GF-D8 (cell line): Measurements from ENCODE around the gene KMT2C.
A peak's percentile ranks its signal among the peaks of the same experiment; 100 is the strongest.
"Not testable (repeated sequence)": the region's sequence is repeated elsewhere in the genome, so short reads cannot be mapped to it uniquely, and the experiment has no call there.

ENCODE experiments used
- DNase-seq: peaks from one replicate; lab custom pipeline; 2025; lab: John Stamatoyannopoulos, UW

The KMT2C gene

GRCh38 chr7:152362128-152362926 is 73.5 kb downstream of the KMT2C start:
- no peak for DNase-seq

- DNase-seq = no peak
Measured at GRCh38 chr7:152355474-152356057, 80.2 kb downstream of the KMT2C start.

GRCh38 chr7:152354061-152354460 is 81.7 kb downstream of the KMT2C start:
- DNase-seq = no peak

GRCh38 chr7:152353281-152353680 is 82.5 kb downstream of the KMT2C start:
- not testable (repeated sequence) for DNase-seq

GRCh38 chr7:152351747-152352146 is 84.1 kb downstream of the KMT2C start:
- not testable (repeated sequence) for DNase-seq

- no peak for DNase-seq
Measured at GRCh38 chr7:152351168-152351567, 84.6 kb downstream of the KMT2C start.

GRCh38 chr7:152347888-152348287 is 87.9 kb downstream of the KMT2C start:
- no peak for DNase-seq

- DNase-seq = no peak
Measured at GRCh38 chr7:152344253-152344652, 91.5 kb downstream of the KMT2C start.

GRCh38 chr7:152342796-152343195 is 93.0 kb downstream of the KMT2C start:
- DNase-seq = no peak

GRCh38 chr7:152341914-152342236 is 93.9 kb downstream of the KMT2C start:
- no peak for DNase-seq

GRCh38 chr7:152341039-152341913 is 94.5 kb downstream of the KMT2C start:
- DNase-seq = no peak

- DNase-seq = peak; percentile 13
Measured at GRCh38 chr7:152340161-152340560, 95.6 kb downstream of the KMT2C start.

- no peak for DNase-seq
Measured at GRCh38 chr7:152338561-152338960, 97.2 kb downstream of the KMT2C start.

- peak; percentile 12 for DNase-seq
Measured at GRCh38 chr7:152336754-152337368, 98.9 kb downstream of the KMT2C start.

GRCh38 chr7:152335900-152336571 is 99.8 kb downstream of the KMT2C start:
- DNase-seq = no peak

- no peak for DNase-seq
Measured at GRCh38 chr7:152333134-152333533, 102.7 kb downstream of the KMT2C start.

GRCh38 chr7:152330827-152331226 is 105.0 kb downstream of the KMT2C start:
- DNase-seq = no peak

- no peak for DNase-seq
Measured at GRCh38 chr7:152329469-152329868, 106.3 kb downstream of the KMT2C start.

GRCh38 chr7:152328234-152328633 is 107.6 kb downstream of the KMT2C start:
- DNase-seq = no peak

- no peak for DNase-seq
Measured at GRCh38 chr7:152315845-152316244, 120.0 kb downstream of the KMT2C start.

- peak; percentile 82 for DNase-seq
Measured at GRCh38 chr7:152313831-152314604, 121.8 kb downstream of the KMT2C start.
